K562 (cell line): ENCODE measurements around the gene ASIC3. TPM values are rescaled to one million over a fixed set of nuclear protein-coding genes. Genes with fewer than 3 reads are reported as not detected.
"Not testable (repeated sequence)": the region's sequence is repeated elsewhere in the genome, so short reads cannot be mapped to it uniquely, and the experiment has no call there.

Source experiments
- CC2D1A ChIP-seq: fragments of 450-650 bp; IDR thresholded peaks from 2 replicates; pipeline ENCODE4 v1.6.1; 2017; ENCODE audit warnings: mild to moderate bottlenecking
- CREM ChIP-seq: IDR thresholded peaks from 2 replicates; pipeline ENCODE4 v1.6.1; 2014; ENCODE audit warnings: antibody characterized with exemption, low read depth
- DIDO1 ChIP-seq: fragments of 450-650 bp; IDR thresholded peaks from 2 replicates; pipeline ENCODE4 v1.6.1; 2016; ENCODE audit warnings: low read depth, missing biosample characterization, missing genetic modification characterization
- DPF2 ChIP-seq: fragments of 450-650 bp; IDR thresholded peaks from 2 replicates; pipeline ENCODE4 v1.6.1; 2016
- ELF4 ChIP-seq: fragments of 450-650 bp; formaldehyde crosslinking; IDR thresholded peaks from 2 replicates; pipeline ENCODE4 v1.4.0; 2022; ENCODE audit warnings: missing genetic modification characterization
- ETS2 ChIP-seq: IDR thresholded peaks from 2 replicates; pipeline ENCODE4 v1.6.1; 2016; ENCODE audit warnings: borderline replicate concordance, missing genetic modification characterization, mild to moderate bottlenecking, moderate library complexity, missing compliant biosample characterization; ENCODE audit not compliant: poor library complexity, severe bottlenecking
- HDAC8 ChIP-seq: fragments of 450-650 bp; IDR thresholded peaks from 2 replicates; pipeline ENCODE4 v1.6.1; 2016; ENCODE audit warnings: mild to moderate bottlenecking, missing genetic modification characterization, moderate library complexity, missing compliant biosample characterization
- HSF4 ChIP-seq: fragments of 250-450 bp; sonication (Bioruptor Pico); IDR thresholded peaks from 2 replicates; pipeline ENCODE4 v2.1.2; 2022; ENCODE audit warnings: mild to moderate bottlenecking, moderate library complexity, borderline replicate concordance
- KDM2B ChIP-seq: fragments of 250-450 bp; sonication (Bioruptor Pico); IDR thresholded peaks from 2 replicates; pipeline ENCODE4 v1.8.0; 2021; ENCODE audit warnings: mild to moderate bottlenecking, moderate library complexity
- KDM4B ChIP-seq, 2 experiments: fragments of 450-650 bp in 1 of 2; sonication (generic) in 1 of 2; IDR thresholded peaks; 2 replicates each; pipeline ENCODE4 v1.6.1; 2016 to 2017; ENCODE audit warnings: borderline replicate concordance in 2 of 2, antibody characterized with exemption in 1 of 2, low read depth in 1 of 2, mild to moderate bottlenecking in 1 of 2
- KLF13 ChIP-seq: fragments of 450-650 bp; IDR thresholded peaks from 2 replicates; pipeline ENCODE4 v1.6.1; 2016; ENCODE audit warnings: missing genetic modification characterization, low read depth, mild to moderate bottlenecking, missing compliant biosample characterization, moderate library complexity, borderline replicate concordance
- SMAD3 ChIP-seq: fragments of 450-650 bp; formaldehyde crosslinking; conservative IDR thresholded peaks from 2 replicates; pipeline ENCODE4 v1.4.0; 2020; ENCODE audit warnings: mild to moderate bottlenecking
- ZBTB17 ChIP-seq: fragments of 450-650 bp; formaldehyde crosslinking; IDR thresholded peaks from 2 replicates; pipeline ENCODE4 v1.4.0; 2020; ENCODE audit warnings: mild to moderate bottlenecking
- ZNF134 ChIP-seq: fragments of 250-450 bp; sonication (Bioruptor Pico); conservative IDR thresholded peaks from 2 replicates; pipeline ENCODE4 v1.4.0; 2020
- ZNF239 ChIP-seq: fragments of 250-450 bp; sonication (Bioruptor Pico); IDR thresholded peaks from 2 replicates; pipeline ENCODE4 v1.4.0; 2020; ENCODE audit warnings: mild to moderate bottlenecking
- ZNF316 ChIP-seq: fragments of 450-650 bp; IDR thresholded peaks from 2 replicates; pipeline ENCODE4 v1.6.1; 2016
- ZNF644 ChIP-seq: fragments of 200-800 bp; sonication (Bioruptor generic); IDR thresholded peaks from 2 replicates; pipeline ENCODE4 v1.6.1; 2016; ENCODE audit warnings: low read depth, missing genetic modification characterization, missing compliant biosample characterization
- polyA plus RNA-seq, 8 experiments: library from polyadenylated mRNA; depleted of rRNA in 4 of 8; stranded (reverse) in 5 of 8; unstranded in 3 of 8; fragments of >200 nt; fragmentation: Nextera tagmentation in 2 of 8; fragmentation: Illumina TruSeq in 1 of 8; extraction: Ambion mirVana in 2 of 8; extraction: Trizol in 1 of 8; gene quantifications; 2 replicates each; pipeline versions ENCODE4 v1.2.1 to v1.2.3, GENCODE V29; 2011 to 2014; ENCODE audit warnings: inconsistent platforms in 1 of 8, missing spikeins in 1 of 8
- total RNA-seq, 7 experiments: library from RNA; depleted of rRNA in 6 of 7; stranded (reverse); fragments of >200 nt in 6 of 7; fragmentation: Illumina TruSeq in 2 of 7; extraction: Trizol in 2 of 7; gene quantifications; 2 replicates each; pipeline versions ENCODE4 v1.2.1 to v1.2.3, GENCODE V29; 2011 to 2021; ENCODE audit warnings: low replicate concordance in 1 of 7
- TF ChIP-seq, protein P1 (sequence below): sonication (generic); formaldehyde crosslinking; IDR thresholded peaks from 2 replicates; pipeline ENCODE4 v1.5.0; 2020; ENCODE audit warnings: missing genetic modification reagents
- TF ChIP-seq, protein P2 (sequence below): sonication (generic); IDR thresholded peaks from 2 replicates; pipeline ENCODE4 v1.6.1; 2016
- TF ChIP-seq, protein P3 (sequence below), 2 experiments: IDR thresholded peaks in 1 of 2; conservative IDR thresholded peaks in 1 of 2; 2 replicates each; pipeline ENCODE4 v1.6.1; 2016; ENCODE audit warnings: low read depth in 2 of 2, mild to moderate bottlenecking in 1 of 2, missing compliant biosample characterization in 1 of 2, missing genetic modification characterization in 1 of 2, moderate library complexity in 1 of 2
- TF ChIP-seq, protein P4 (sequence below): fragments of 450-650 bp; conservative IDR thresholded peaks from 2 replicates; pipeline ENCODE4 v1.6.1; 2016; ENCODE audit warnings: missing genetic modification characterization, low read depth, mild to moderate bottlenecking, missing compliant biosample characterization, moderate library complexity

Gene ASIC3
- total and polyA plus RNA-seq, 9 of the 15 experiments (the other 6 are each of a cell fraction or from before 2014, with no cell fraction given) = 0.11 to 5.0 (median 0.87) TPM

DNA sequence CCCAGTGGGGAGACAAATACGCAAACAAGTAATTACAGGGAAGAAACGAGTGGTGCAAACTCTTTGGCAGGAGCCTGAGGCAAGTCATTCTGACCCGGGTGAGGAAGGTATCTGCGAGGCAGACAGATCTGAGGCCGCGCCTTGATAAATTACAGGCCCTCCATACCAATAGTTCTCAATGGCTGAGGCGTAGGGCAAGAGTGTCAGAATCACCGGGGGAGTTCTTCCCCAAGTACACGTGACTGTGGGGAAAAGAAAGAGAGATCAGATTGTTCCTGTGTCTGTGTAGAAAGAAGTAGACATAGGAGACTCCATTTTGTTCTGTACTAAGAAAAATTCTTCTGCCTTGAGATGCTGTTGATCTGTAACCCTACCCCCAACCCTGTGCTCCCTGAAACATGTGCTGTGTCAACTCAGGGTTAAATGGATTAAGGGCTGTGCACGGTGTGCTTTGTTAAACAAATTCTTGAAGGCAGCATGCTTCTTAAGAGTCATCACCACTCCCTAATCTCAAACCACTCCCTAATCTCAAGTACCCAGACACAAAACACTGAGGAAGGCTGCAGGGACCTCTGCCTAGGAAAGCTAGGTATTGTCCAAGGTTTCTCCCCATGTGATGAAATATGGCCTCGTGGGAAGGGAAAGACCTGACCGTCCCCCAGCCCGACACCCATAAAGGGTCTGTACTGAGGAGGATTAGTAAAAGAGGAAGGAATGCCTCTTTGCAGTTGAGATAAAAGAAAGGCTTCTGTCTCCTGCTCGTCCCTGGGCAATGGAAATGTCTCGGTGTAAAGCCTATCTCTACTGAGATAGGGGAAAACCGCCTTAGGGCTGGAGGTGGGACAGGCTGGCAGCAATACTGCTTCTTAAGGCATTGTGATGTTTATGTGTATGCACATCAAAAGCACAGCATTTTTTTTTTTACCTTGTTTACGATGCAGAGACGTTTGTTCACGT is 21.3 kb upstream of the ASIC3 start (continued):
- TF ChIP-seq, protein P1, sequence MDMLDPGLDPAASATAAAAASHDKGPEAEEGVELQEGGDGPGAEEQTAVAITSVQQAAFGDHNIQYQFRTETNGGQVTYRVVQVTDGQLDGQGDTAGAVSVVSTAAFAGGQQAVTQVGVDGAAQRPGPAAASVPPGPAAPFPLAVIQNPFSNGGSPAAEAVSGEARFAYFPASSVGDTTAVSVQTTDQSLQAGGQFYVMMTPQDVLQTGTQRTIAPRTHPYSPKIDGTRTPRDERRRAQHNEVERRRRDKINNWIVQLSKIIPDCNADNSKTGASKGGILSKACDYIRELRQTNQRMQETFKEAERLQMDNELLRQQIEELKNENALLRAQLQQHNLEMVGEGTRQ (CRISPR knock-in tag) = peak; percentile 61
- peak; percentile 95 for TF ChIP-seq HDAC8 (tag)
- 0 out of 4 replicates have a peak, but pooled peaks of 1 of the 2 experiments have one; percentile 13 for TF ChIP-seq KDM4B (IDR thresholded peaks at IDR 0.05; ENCODE audit: borderline replicate concordance in 2 of 2, low read depth in 1 of 2)
- peak; percentile 64 for TF ChIP-seq ETS2 (tag)
- TF ChIP-seq ZBTB17 (CRISPR knock-in tag) = peak; percentile 95
- TF ChIP-seq ELF4 (CRISPR knock-in tag) = peak; percentile 96
- TF ChIP-seq DPF2 = peak; percentile 81
- peak; percentile 97 for TF ChIP-seq ZNF644 (tag)
- TF ChIP-seq KLF13 (tag) = peak; percentile 68; the same call in 1 of the 2 replicates
- TF ChIP-seq, protein P2, sequence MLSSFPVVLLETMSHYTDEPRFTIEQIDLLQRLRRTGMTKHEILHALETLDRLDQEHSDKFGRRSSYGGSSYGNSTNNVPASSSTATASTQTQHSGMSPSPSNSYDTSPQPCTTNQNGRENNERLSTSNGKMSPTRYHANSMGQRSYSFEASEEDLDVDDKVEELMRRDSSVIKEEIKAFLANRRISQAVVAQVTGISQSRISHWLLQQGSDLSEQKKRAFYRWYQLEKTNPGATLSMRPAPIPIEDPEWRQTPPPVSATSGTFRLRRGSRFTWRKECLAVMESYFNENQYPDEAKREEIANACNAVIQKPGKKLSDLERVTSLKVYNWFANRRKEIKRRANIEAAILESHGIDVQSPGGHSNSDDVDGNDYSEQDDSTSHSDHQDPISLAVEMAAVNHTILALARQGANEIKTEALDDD = peak; percentile 84; the same call in 1 of the 2 replicates
- peak; percentile 97 for TF ChIP-seq HSF4 (CRISPR knock-in tag)
- peak; percentile 83 for TF ChIP-seq ZNF134
- TF ChIP-seq CREM = peak; percentile 33
- peak; percentile 88 for TF ChIP-seq DIDO1
- TF ChIP-seq SMAD3 = peak; percentile 96
- TF ChIP-seq, protein P3, sequence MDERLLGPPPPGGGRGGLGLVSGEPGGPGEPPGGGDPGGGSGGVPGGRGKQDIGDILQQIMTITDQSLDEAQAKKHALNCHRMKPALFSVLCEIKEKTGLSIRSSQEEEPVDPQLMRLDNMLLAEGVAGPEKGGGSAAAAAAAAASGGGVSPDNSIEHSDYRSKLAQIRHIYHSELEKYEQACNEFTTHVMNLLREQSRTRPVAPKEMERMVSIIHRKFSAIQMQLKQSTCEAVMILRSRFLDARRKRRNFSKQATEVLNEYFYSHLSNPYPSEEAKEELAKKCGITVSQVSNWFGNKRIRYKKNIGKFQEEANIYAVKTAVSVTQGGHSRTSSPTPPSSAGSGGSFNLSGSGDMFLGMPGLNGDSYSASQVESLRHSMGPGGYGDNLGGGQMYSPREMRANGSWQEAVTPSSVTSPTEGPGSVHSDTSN (CRISPR knock-in tag; IDR thresholded peaks at IDR 0.05; ENCODE audit: low read depth) = not testable (repeated sequence)
- TF ChIP-seq, protein P3 (tag; conservative IDR thresholded peaks at IDR 0.05; ENCODE audit: low read depth) = peak; percentile 77
- TF ChIP-seq KDM2B (CRISPR knock-in tag) = 0 out of 2 replicates have a peak, but pooled peaks have one; percentile 48
- peak; percentile 42 for TF ChIP-seq ZNF316
- peak; percentile 85 for TF ChIP-seq ZNF239 (CRISPR knock-in tag)
- TF ChIP-seq CC2D1A = peak; percentile 13; the same call in 1 of the 2 replicates
- TF ChIP-seq, protein P4, sequence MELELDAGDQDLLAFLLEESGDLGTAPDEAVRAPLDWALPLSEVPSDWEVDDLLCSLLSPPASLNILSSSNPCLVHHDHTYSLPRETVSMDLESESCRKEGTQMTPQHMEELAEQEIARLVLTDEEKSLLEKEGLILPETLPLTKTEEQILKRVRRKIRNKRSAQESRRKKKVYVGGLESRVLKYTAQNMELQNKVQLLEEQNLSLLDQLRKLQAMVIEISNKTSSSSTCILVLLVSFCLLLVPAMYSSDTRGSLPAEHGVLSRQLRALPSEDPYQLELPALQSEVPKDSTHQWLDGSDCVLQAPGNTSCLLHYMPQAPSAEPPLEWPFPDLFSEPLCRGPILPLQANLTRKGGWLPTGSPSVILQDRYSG (tag) = peak; percentile 99
